GM18951 (cell line): ENCODE measurements around the gene SH3PXD2A.

Experiments
- POLR2A ChIP-seq: IDR thresholded peaks from 4 replicates; pipeline ENCODE4 v1.6.1; 2011; ENCODE audit warnings: mild to moderate bottlenecking; ENCODE audit not compliant: insufficient read length, insufficient read depth; ENCODE audit errors: extremely low read depth
- in situ Hi-C: fragments of 300-500 bp; cut with MboI; formaldehyde crosslinking; loops from one replicate; pipeline ENCODE4 v1.12.0; 2022; ENCODE audit warnings: low sequenced_read_pairs, mixed read lengths, inconsistent platforms; ENCODE audit not compliant: unreplicated experiment

SH3PXD2A gene

GRCh38 chr10:103654925-103655324, 200.5 kb downstream of the SH3PXD2A start:
- in situ Hi-C loops = no loop called here
- no peak for TF ChIP-seq POLR2A

GRCh38 chr10:103653581-103654037, 201.8 kb downstream of the SH3PXD2A start:
- no peak for TF ChIP-seq POLR2A
- in situ Hi-C loops = no loop called here

- in situ Hi-C loops = no loop called here
These were observed 202.6 kb downstream of the SH3PXD2A start for GRCh38 chr10:103652599-103653281.

GRCh38 chr10:103651783-103652476, 203.4 kb downstream of the SH3PXD2A start:
- in situ Hi-C loops = no loop called here
- no peak for TF ChIP-seq POLR2A

More at GRCh38 chr10:103652599-103653281, 202.6 kb downstream of the SH3PXD2A start:
- TF ChIP-seq POLR2A = no peak

- in situ Hi-C loops = no loop called here
- TF ChIP-seq POLR2A = no peak
These were observed 204.0 kb downstream of the SH3PXD2A start for GRCh38 chr10:103651333-103651732.

- no peak for TF ChIP-seq POLR2A
- in situ Hi-C loops = no loop called here
These were observed 205.5 kb downstream of the SH3PXD2A start for GRCh38 chr10:103649654-103650423.

- in situ Hi-C loops = no loop called here
- no peak for TF ChIP-seq POLR2A
These were observed 206.5 kb downstream of the SH3PXD2A start for GRCh38 chr10:103648636-103649532.

- in situ Hi-C loops = no loop called here
- no peak for TF ChIP-seq POLR2A
These were observed 207.1 kb downstream of the SH3PXD2A start for GRCh38 chr10:103648251-103648635.

GRCh38 chr10:103646304-103646703, 209.1 kb downstream of the SH3PXD2A start:
- no peak for TF ChIP-seq POLR2A
- in situ Hi-C loops = no loop called here

- in situ Hi-C loops = no loop called here
- no peak for TF ChIP-seq POLR2A
These were observed 210.0 kb downstream of the SH3PXD2A start for GRCh38 chr10:103645141-103646054.

- TF ChIP-seq POLR2A = no peak
- in situ Hi-C loops = no loop called here
These were observed 212.0 kb downstream of the SH3PXD2A start for GRCh38 chr10:103643381-103643780.

- no peak for TF ChIP-seq POLR2A
- in situ Hi-C loops = no loop called here
These were observed 214.1 kb downstream of the SH3PXD2A start for GRCh38 chr10:103641326-103641725.
